GM18517 (cell line): ENCODE data around the gene GNAZ.

Experiments
- ATAC-seq: cut with Tn5 transposase; IDR thresholded peaks from one replicate; pipeline ENCODE4 v1.9.1; 2021; ENCODE audit warnings: mild to moderate bottlenecking, moderate library complexity; ENCODE audit not compliant: unreplicated experiment

The GNAZ gene

DNA sequence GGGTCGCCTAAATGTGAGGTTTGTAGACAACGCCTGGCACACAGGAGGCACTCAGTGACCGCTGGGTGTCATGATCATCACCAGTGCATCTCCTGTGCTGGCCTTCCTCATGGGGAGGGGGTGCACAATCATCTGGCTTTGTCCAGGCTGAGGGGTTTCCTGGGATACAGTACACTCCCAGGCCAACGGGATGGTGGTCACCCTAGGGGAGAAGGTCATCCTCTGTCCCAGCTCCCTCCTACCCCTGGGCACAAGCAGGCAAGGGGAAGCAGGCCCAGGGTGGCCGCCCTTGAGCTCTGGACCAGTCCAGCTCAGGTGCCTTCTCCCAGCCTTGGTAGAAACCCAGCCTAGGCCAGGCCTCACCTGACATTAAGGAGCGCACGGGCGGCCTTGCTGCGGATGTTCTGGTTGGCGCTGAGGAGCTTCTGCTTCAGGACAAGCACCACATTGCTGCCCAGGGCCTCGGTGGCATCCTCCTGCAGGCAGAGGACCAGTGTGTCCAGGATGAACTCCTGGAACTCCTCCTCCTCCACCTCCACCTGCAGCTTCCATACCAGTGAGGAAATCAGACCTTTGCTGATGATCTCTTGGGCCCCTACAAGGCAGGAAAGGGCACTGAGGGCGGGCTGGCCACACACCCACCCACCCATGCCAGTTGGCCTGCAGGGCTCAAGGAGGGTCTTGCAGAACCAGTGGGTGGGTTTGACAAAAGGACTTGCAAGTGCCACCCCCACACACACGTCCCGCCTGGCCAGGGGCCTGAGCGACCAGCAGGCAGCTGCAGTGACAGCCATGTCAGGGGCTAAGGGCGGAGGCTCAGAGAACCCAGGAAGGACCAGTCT, 6.6 kb upstream of the GNAZ start:
- no peak for ATAC-seq

DNA sequence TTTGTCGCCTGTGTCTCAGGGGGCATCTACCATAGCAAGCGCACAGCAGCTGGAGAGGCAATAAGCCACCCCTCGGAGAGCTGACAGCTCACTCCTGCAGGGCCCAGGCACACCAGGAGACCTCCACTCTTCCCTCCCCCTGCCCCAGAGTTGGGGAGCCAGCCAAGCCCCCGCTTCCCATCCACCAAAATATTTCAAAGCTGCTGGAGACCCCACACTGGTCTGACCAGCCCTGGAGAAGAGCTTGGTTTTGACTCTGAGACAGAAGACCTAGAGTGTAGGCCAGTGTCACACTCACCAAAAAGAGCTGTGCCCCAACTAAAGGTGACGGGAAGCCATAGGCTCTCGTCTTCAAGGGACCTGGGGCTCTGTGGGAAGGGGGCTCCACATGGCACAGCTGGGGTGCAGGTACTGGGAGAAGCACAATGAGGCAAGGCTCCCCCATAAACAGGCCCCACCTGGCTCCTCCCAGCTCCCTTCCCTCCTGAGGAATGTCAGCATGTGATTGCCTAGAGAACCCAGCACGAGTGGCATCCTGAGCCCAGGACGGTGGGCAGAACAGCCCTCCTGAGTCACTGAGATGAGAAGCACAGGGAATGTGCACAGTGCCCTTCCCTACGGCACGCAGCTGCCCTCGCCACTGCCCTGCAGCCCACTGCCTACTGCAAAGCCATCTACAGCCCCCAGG, 5.8 kb upstream of the GNAZ start:
- no peak for ATAC-seq

DNA sequence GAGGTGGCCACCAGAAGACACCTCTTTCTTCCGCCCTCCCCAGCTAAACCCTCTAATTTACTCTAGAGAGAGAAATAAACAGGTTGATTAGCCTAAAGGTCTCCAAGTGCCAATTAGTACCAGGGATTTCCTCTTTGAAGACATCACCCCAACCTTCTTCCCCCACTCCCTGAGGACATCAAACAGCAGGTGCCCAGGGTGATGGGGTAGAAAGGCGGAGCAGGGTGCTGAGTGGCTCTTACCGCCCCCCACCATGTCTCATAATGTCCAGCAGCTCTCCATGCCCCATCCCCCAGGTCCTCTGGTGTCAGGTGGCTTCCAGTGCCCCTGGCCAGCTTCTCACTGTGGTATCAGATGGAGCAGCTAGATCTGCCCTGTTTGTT, 5.3 kb upstream of the GNAZ start:
- no peak for ATAC-seq

DNA sequence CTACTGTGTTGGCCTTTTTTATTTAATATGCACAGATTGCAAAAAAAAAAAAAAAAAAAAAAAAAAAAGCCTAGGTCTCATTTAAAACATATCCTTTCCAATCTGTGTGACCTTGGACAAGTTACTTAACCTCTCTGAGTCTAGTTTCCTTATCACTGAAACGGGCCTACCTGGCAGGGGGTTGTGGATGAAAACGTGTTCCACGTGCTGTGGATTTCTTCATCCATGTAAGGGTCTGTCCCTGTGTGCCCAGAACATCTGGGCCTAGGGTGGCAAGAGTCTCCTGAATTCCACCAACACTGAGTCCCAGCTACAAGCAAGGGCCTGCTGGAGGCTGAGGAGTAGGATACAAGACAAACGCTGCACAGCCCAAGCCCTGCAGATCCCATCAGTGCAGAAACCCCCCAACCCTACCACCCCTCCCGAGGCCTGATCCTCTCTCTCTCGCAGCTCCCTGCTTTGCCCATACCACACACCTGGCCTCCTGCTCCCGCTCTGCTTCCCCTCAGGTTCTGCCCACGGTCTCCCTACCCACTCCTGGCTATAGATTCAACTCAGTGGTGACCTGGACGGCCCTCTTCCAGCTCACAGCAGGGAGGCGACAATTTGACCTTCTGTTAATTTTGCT, 4.7 kb upstream of the GNAZ start:
- ATAC-seq = no peak

DNA sequence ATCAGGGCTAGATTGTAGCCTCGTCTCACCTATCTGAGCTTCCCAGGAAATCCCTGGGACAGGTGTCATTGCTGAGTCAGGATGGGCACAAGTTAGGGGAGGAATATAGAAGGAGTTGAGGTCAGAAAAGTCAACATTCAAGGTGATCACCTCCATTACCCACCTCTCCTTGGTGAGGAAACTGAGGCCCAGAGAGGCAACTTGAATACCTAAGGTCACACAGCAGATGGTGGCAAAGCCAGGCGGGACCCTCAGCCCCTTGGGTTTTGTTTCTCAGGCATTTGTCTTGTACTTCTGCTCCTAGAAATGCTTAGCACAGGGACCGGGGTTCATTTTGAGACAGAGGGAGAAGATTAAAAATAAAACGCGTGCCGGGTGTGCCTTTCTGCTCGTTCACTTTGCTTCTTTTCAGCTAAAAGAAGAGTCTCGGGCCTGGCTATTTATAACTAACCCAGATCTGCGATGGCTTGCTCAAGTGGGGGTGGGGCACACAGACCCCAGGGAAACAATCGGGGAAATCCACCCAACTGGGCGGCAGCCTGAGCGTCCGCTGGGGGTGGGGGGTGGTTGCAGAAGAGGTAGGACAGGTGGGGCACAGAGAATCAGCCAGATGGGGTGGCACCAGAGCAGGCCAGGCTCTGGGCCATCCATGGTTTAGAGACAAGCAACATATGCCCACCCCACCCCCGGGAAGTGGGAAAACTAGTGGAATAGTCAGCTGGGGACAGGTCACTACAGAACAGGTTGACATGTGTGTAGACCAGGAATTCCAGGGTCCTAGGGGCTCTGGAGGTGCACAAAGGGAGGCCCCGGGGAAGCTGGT, 3.9 kb upstream of the GNAZ start:
- ATAC-seq = no peak

DNA sequence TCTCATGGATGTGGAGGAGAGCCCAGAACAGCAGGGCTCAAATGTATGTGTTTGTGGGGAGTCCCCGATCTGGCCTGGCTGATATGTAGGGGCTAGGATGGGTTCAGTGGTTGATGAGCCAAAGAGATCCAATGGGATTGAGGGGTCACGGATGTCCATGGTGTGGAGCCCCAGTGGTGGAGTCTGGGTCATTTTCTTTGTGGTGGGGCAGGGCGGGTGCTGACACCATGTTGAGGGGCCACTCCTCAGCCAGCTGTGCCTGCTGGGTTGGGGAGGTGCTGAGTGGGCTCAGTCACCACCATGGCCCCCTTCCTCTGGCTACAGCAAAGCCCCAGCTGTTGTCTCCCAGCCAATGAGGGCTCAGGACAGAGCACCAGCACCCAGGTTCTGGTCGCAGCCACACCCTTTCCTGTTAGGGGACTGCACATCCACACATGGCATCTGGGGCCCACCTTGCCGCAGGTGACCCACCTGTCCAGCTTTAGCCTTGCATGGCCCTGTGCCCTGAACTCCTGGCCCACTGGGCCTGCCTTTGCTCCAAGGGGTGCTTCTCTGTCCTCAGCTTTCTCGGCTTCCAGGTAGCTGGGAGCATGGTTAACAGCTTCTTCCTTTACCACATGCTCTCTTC, 3.2 kb upstream of the GNAZ start:
- ATAC-seq = no peak

DNA sequence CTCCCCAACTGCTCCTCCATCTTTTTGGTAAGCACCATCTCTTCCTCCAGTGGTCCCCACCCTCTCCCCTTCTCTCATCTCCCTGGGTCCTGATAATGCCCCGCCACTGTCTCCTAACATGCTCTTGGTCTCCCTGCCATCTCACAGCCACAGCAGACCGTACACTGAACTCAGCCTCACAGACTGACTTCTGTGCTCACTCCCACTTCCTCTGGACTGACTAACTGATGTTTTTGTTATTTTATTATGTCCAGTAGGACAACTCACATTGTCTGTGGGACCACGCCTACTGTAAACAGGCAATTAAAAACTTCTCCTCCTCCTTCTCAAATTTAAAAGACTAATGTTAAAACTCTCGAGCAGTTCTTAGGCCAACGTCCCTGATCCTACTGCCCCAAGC, 2.6 kb upstream of the GNAZ start:
- ATAC-seq = no peak

DNA sequence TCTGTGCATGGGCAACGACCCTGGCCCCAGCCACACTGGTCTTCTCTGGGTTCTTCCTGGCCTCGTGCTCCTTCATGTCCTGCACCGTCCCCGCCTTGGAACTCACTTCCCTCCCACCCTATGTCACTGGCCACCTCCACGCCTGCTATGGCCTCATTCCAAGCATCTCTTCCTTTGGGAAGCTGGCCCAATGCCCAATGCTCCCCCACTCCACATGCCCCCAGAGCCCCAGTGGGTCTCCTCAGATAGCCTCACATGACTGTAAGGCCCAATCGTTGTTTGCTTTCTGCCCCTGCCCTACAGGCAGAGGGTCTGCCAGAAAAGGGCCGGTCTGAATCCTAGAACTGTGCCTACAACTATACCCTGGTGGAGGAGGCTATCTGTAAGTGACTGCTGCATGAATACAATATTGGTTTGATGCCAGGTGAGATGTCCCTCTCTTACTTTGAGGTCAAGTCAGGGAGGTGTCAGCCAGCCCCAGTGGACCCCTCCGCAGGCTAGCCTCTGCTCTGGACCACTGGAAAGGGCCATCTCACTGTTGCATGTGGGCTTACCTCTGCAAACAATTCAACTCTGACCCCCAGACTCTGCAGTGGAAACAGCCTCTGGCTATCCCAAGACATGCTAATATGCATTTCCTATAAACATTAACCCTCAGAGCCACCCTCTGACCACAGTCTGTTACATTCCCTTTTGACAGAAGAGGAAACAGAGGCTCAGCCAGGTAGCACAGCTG, 2.1 kb upstream of the GNAZ start:
- ATAC-seq = no peak

DNA sequence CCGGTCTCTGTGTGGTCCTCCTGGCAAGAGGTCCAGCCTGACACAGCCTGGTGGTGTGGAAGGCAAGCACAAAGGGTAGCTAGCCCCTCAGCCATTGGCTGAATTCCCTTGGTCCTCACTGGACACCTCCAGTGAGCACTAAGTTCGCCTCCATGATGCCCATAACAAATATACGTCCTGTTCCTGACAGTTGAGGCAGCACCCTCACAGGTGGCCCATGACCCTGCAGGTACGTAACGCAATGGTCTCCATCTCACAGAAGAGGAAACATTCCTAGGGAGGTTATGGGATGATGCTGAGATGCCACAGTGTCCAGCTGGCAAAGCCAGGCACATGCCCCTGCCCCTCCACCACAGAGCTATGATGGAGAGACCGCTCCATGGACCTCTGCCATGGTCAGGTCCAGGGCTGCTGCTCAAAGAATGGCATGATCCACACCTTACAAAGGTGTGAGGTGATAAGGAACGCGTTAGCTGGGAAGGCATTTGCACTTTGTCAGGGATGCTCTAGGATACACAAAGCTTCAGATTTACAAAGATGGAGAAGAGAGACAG, 1.4 kb upstream of the GNAZ start:
- no peak for ATAC-seq

DNA sequence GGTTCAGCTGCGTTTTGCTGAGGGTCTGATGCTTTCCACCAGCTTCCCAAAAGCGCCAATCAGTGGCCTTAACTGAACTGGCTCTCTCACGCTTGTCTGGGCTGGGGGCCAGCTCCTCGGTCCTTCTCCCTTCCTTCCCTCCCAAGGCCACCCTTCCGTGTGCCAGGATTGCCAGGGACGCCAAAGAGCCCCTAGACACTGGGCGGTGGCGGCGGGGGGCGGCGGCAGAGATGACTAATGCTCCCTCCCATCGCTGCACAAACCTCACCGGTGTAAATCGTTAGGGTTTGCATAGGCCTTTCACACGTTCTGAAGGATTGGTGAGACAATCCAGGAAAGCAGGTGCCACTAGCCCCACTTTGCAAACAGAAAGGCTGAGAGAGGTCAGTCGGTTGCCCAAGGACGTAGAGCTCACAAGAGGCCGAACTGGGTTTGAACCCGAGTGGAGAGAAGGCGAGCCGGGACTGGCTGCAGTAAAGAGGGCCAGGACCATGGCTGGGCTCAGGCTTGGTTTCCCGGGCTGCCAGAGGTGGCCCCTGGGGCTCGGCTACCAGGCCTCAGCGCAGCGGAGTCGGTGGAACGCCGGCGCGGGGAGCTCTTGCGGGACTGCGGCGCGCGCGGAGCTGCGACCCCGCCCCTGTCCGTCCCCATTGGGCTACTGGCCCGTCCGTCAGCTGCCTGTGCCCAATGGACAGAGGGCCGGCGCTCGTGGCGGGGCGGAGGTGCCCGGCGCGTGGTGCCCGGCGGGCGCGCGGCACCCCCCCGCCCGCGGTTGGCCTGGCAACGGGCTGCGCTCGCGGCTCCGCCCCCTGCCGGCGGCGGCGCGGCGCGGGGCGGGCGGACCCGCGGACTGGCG, 589 bp upstream of the GNAZ start:
- peak; percentile 75 for ATAC-seq

DNA sequence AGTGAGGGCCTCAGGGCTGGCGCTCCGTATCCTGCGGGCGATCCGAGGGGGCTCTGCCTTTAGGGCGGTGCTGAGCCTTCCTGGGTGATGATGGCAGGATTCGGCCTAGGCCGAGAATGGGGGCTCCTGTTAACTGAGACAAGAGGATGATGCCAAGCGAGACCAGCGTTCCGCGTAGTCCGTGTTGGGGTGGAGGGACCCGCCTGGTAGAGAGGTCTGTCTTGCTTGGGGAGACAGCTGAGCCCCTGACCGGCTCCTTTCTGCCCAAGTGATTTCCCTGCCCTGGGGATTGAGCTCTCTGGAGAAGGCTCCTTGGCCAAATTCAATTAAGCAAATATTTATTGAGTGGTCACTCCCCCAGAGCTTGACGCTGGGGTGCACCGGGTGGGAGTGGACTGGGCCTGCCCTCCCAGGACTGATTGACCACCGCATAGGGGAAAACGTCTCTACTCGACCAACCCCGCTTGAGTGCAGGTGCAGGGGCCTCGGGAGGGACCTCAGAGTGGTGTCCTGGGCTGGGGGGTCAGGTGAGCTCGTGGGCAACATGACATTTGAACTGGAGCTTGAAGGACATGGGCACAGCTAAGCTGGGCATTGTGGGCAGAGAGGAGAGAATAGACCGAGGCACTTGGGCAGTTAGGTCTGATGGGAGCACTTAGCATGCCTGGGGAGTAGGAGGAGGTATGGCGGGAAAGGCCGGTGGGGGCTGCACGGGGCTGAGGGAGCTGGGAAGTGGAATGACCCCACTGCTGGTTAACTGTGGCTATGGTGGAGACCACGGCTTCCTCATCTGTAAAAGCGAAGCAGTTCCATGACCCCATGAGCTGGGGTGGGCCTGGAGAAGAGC, 1.1 kb downstream of the GNAZ start:
- no peak for ATAC-seq

DNA sequence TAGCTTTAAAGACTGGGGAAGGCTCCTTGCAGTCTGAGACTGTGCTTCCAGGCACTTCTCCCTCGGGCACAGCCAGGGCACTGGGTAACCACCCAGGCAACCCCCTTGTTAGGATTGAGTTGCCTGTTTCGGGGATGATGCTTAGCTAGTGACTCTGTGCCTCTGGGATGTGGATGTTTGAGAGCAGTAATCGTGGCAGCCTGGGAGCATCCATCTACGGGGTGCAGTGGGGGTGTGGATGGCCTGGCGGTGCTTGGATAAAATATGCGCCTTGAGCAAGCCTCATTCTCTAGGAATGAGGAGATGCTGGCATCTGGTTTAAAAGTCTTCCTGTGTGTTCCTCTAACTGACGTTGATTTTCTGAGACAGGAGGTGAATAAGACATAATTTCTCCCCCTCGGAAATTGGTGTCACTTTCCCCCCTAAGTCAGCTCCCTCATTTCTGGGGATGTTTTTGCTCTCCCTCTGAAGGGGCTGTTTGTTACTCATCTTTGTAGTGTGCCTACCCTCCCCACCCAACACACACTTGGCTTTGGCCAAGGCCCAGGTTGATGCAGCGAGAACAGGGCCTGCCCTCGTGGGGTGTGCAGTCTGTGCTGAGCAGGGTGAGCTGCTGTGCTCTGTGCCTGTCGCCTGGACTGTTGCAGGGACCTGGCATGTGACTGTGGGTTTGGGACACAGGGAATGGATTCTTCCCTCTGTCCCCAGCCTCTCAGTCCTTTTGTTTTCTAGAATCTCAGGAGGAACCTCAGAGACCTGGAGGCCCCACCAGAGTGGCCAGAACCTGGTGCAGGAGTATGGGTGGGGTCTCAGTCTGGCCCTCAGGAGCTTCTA, 2.0 kb downstream of the GNAZ start:
- ATAC-seq = no peak

DNA sequence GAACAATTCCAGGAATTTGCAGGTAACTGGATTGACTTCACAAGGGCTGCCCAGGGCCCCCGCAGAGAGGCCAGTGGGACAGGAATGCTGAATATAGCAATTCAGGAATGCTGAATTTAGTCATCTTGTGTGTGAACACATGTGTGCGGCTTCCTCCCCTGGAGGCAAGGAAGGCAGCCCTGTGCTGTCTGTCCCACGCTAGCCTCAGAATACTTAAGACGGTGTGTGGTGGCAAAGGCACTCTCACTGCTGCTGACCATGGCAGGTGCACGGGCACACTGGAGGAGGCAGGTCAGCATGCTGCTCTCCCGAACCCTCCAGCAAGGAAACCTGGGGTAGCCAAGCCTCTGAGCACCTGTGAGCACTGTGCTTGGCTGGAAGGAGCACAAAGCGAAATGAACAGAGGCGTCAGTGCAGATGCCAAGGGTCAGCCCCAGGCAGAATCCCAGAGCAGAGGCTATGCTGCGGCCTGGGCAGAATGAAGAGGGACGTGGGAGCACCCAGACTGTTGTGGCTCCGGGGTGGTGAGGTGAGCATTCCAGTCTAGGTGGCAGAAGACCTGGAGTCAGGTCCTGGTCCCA, 2.7 kb downstream of the GNAZ start:
- no peak for ATAC-seq

DNA sequence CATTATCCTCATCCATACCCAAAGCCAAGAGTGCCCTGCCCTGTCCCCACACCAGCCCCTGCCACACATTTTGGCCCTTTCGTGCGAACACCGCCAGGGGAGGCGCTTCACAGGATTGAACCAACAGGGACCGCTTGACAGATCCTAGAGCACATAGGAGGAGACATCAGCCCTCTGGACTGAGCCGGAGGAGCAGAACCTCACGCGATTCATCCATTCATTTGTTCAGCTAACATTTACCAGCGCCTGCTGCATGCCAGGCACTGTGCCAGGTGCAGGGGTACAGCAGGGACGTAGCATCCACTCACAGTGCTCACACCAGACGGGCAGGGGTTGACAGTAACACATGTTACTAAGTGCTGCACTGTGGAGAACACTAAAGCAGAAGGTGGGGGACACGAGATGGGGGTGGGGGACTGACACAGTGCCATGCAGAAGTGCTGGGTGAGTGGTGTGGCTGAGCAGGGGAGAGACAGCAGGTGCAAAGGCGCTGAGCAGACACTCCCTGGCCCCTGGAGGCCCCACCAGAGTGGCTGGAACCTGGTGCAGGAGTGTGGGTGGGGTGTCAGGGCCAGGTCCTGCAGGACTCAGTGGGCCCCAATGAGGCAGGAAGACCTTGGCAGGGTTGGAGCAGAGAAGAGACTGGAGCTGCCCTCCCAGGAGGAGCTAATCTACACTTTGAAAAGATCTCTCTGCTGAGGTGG, 3.4 kb downstream of the GNAZ start:
- no peak for ATAC-seq

DNA sequence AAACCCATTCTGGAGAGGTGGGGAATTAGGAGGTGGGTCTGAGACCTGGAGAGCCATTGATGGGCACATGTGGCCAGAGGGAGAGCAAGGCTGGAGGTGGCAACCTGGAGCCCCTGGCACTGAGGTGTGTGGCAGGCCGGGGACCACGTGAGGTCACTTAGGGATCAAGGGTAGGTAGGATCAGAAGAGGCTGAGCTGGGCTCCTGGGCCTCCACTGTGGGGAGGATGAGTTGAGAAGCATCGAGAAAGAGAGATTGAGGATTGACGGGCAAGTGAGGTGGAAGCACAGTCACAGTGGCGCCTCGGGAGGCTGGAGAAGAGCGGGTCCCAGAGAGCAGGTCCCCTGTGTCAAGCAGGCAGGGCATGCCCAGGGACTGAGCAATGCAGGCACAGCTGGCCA, 4.1 kb downstream of the GNAZ start:
- ATAC-seq = no peak

DNA sequence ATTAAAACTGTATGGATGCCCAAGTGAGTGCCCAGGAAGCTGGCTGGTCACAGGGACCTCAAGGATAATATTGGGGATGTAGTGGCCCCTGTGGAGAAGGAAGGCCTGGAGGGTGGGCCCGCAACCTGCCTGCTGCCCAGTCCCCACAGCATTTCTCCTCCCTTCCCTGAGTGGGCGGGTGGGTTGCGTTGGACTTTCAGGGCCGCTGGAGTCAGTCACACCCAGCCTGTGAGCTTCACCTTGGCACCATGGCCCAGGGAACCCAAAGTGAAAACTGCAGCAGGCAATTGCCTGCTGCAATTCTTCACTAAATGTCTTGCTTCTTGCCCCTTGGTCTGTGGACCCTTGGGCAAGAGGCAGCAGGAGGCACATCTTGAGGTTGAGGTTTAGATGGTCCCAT, 4.7 kb downstream of the GNAZ start:
- ATAC-seq = no peak
